ELR (cell line): Measurements from ENCODE around the gene ZNF136.
A peak's percentile ranks its signal among the peaks of the same experiment; 100 is the strongest.

Source experiments
- DNase-seq: peaks from one replicate; pipeline ENCODE4 v3.0.0-alpha.2; 2015; ENCODE audit warnings: low read depth

Gene ZNF136

GRCh38 chr19:12162882-12163806 is at the start of gene ZNF136:
Gene ZNF136 (plus strand): TSS chr19:12163096. CDS start chr19:12163204, 108 bp downstream.
- peak; percentile 97 for DNase-seq

DNA sequence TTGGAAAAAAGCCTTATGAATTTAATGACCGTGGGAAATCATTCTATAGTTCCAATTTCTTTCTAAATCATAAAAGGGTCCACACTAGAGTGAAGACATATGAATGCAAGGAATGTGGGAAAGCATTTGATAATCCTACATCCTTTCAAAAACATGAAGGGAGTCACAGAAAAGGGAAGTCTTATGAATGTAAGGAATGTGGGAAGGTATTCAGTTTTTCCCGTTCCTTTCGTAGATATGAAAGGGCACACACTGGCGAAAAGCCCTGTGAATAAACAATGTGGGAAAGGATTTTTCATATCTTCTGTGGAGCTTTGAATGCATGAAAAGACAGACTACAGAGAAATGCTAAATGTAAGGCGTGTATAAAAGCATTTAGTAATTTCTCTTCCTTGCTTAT is 49.8 kb upstream of the ZNF136 start:
- no peak for DNase-seq

DNA sequence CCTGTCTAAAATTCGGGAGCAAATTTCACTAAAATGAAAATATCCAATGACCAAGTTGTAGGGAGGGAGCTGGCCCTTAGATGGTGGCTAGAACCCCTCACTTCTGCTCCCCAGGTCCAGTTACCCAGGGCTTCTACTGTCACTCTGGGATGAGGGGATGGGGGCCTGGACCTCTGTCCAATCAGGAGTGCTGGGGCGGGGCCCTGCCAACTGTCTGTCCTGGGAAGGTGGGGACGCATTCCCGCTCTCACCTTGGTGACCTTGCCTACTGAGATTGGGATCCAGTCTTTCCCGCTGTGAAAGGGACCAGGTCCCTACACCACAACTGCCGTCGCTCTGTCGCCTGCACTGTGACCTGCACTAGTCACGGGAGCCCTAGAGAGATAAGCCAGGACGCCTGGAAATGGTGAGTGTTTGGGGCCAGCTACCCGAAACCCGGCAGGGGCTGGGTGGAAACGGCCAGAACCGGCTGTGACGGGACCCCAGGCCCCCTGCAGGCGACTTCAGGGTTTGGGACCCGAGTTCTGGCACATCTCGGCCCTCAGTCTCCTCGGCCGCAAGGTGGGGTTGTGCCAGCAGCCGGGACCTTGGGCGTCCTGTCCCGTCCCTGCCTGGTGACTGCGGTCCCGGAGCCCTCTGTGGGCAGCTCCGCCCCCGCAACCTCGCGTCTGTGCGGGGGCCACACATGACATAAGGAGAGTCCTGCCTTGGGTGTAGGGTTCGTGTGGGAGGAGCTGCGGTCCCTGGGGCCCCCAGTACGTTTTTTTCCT is 45.5 kb upstream of the ZNF136 start:
- DNase-seq = no peak

DNA sequence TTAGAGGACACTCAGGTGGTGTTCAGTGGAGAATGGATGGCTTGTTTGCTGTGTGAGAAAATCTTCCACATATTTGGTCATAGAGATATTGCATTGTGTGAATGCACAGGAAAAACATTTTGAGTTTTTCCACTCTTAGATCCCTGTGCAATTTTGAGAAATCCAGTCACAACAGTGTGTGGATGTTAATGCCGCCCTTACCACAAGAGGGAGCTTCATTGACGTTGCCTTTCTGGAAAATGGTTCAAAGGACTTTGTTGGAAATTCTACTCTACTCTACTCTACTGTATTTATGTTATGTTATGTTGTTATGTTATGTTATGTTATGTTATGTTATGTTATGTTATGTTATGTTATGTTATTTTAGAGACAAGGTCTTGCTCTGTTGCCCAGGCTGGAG is 36.2 kb upstream of the ZNF136 start:
- peak; percentile 26 for DNase-seq

DNA sequence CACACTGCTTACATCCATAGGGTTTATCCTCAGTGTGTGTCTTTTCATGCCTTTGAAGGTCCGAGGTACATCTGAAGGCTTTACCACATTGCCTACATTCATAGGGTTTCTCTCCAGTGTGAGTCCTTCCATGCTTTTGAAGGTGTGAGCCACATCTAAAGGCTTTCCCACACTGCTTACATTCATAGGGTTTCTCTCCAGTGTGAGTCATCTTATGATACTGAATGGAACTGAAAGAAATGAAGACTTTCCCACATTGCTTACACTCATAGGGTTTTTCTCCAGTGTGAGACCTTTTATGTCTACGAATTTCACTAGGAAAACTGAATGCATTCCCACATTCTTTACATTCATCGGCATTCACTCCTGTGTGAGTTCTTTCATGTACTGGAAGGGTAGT is 29.8 kb upstream of the ZNF136 start:
- DNase-seq = peak; percentile 22

DNA sequence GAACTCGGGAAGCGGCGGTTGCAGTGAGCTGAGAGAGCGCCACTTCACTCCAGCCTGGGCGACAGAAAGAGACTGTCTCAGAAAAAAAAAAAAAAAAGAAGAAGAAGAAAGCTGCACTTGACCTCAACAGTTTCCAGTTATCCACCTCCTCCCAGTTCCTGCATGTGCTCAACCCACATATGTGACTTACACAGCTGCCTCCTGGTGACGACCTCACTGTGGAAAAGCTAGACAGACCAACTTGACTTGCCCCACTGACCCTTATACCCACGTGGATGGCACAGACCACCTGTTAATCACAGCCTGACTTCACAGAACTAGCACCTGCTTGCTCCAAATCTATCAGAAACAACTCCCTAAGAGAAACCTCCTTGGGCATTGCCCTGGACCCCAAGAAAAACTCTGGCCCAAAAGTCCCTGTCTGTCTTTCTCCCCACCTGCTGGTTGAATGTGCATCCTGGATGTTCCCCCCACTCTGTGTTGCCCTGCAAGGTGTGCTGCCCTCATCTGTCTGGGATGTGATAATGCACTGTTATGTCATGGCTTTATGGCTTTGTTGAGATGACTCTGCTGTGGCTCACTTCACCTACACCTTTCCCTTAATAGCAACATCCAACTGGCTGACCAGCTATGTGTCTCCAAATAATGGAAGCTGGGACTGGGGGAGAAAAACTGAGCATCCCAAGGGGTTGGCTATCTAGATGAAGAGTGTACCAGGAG is 25.5 kb upstream of the ZNF136 start:
- DNase-seq = no peak

DNA sequence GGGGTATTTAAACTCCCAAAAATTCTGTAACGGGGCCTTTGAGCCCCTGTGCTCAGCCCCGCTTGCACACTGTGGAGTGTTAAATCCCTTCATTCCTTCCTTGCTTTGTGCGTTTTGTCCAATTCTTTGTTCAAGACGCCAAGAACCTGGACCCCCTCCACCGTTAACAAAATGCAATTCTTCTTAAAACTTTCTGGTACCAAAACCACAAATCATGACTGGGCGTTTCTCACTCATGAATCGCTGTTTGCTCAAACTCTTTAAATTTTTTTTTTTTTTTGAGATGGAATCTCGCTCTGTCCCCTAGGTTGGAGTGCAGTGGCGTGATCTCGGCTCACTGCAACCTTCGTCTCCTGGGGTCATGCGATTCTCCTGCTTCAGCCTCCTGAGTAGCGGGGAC is 23.6 kb upstream of the ZNF136 start:
- peak; percentile 32 for DNase-seq

- DNase-seq = peak; percentile 97
Measured at GRCh38 chr19:12139885-12140544, 22.9 kb upstream of the ZNF136 start, which contains the start of gene ZNF20. Gene ZNF20 (minus strand): TSS chr19:12140350. CDS start chr19:12140182, 168 bp downstream.

- peak; percentile 89 for DNase-seq
Measured at GRCh38 chr19:12140545-12141404, 22.1 kb upstream of the ZNF136 start.

DNA sequence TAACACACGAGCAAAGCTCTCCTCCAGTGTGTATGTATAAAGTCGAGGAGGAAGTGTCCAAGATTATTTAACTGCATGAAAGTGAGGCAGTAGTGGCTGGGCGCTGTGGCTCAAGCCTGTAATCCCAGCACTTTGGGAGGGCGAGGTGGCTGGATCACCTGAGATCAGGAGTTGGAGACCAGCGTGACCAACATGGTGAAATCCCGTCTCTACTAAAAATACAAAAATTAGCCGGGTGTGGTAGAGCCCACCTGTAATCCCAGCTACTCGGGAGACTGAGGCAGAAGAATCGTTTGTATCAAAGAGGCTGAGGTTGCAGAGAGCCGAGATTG is 21.5 kb upstream of the ZNF136 start:
- no peak for DNase-seq

DNA sequence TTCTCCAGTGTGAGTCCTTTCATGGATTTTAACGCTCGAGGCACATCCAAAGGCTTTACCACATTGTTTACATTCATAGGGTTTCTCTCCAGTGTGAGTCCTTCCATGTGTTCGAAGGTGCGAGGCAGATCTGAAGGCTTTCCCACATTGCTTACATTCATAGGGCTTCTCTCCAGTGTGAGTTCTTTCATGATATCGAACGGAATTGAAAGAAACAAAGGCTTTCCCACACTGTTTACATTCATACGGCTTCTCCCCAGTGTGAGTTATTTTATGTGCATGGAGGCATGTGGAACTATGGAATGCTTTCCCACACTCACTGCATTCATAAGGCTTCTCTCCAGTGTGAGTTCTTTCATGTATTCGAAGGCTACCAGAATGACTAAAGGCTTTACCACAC is 17.5 kb upstream of the ZNF136 start:
- no peak for DNase-seq

DNA sequence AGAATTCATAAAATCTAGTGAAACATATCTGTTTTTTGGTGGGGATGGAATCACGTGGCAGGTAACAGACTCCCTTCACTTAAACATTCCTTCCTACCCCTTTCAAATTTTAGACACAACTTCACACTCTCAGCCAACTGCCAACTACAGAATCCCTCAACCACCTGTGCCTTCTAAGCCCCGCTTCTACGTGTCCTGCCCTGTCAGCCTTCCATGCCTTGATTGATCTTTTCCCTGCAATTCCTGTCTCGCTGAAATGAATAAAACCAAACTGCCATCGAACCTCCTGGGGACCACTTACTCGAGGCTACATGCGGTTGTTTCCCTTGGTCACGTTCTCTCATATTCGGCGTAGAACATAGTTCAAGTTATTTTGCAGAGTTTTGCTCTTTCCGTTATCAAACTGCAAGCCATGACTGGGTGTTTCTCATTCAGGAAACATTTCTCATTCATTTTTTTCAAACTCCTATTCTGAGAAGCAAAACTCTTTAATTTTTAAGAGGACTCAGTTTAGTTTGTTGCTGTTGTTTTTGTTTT is 7.5 kb upstream of the ZNF136 start:
- no peak for DNase-seq

- DNase-seq = peak; percentile 92
Measured at GRCh38 chr19:12156223-12157058, 6.5 kb upstream of the ZNF136 start, which contains the start of gene ZNF625. Gene ZNF625 (minus strand): TSS chr19:12156734. CDS start chr19:12156558, 176 bp downstream.

- DNase-seq = no peak
Measured at GRCh38 chr19:12159773-12160414, 3.0 kb upstream of the ZNF136 start.

DNA sequence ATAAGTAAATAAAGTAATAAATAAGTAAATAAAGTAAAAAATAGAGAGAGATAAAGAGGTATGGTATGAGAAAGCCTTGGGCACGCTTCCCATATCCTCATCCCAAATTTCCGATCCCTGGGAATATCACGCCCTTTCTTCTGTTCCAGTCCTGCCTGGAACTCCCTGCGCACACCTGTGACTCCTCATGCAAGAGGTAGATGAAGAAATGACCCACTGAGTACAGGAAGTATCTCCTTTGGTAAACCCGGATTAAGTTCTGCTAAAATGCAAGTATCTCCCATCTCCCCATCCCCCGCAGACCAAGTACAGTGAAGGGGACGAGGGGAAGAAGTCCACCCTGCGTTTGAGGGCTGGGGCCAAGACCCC is 399 bp upstream of the ZNF136 start:
- no peak for DNase-seq

DNA sequence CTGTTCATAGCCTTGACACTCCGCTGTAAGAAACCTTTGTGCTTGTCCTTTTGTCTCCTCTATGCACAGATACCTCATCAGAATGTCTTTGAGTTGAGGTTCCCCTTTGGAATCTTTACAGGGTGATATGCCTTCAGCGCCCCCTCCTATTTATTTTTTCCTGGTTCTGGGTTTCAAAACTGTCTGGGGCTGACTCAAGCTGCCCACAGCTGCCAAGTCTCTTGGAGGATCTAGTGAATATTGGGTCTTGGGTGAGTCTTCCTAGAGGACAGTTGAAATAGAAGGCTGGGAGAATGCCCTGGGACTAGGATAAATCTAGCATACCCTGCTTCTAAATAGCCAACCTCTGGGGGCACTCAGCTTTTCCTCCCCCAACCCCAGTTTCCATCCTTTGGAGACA is 930 bp downstream of the ZNF136 start:
- peak; percentile 52 for DNase-seq

DNA sequence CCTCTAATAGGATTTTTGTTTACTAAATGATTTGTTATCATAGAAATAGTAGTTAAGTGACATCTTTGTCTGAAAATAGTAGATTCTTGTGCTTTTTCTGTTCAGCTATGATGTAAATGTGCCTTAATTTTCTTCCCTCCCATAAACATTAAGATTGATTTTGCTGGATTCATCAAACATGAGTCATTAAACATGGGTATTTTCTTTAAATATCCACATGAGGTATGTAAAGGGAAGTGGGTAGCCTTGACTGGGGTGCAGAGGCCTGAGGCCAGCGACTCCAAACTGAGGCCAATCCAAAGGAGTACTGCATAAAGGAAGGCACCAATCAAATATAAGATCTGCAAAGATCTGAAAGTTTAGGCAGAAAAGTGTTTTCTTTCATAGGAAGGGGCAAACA is 3.7 kb downstream of the ZNF136 start:
- no peak for DNase-seq

- no peak for DNase-seq
Measured at GRCh38 chr19:12180377-12180776, 17.5 kb downstream of the ZNF136 start.

- peak; percentile 7 for DNase-seq
Measured at GRCh38 chr19:12187625-12188024, 24.7 kb downstream of the ZNF136 start.
